Uterus (tissue), 4 donors: Measurements from ENCODE around the gene POU2AF2. TPM values are rescaled to one million over a fixed set of nuclear protein-coding genes. Genes with fewer than 3 reads are reported as not detected.

ENCODE experiments used
- DNase-seq, 2 donors: peaks; one replicate each; pipeline ENCODE4 v3.0.0-alpha.2; 2019 to 2020
- H3K27ac ChIP-seq, 2 donors: fragments of 200-600 bp; sonication (generic); 1 replicate in 1 of 2; 2 replicates in 1 of 2; pipeline ENCODE4 v1.5.1; 2016 to 2018
- H3K27me3 ChIP-seq, 2 donors: fragments of 200-600 bp; sonication (generic); one replicate each; pipeline ENCODE4 v1.5.1; 2018 to 2019; ENCODE audit warnings: control low read depth in 1 of 2
- H3K36me3 ChIP-seq, 2 donors: fragments of 200-600 bp; sonication (generic); one replicate each; pipeline ENCODE4 v1.5.1; 2019; ENCODE audit warnings: control low read depth in 1 of 2
- H3K4me1 ChIP-seq, 2 donors: fragments of 200-600 bp; sonication (generic); one replicate each; pipeline ENCODE4 v1.5.1; 2018 to 2019; ENCODE audit warnings: control low read depth in 1 of 2
- H3K4me3 ChIP-seq, 2 donors: fragments of 200-600 bp; sonication (generic); 1 replicate in 1 of 2; 2 replicates in 1 of 2; pipeline ENCODE4 v1.5.1; 2018 to 2019; ENCODE audit warnings: mild to moderate bottlenecking in 1 of 2
- H3K9me3 ChIP-seq, 2 donors: fragments of 200-600 bp; sonication (generic); one replicate each; pipeline ENCODE4 v1.5.1; 2019; ENCODE audit warnings: control low read depth in 1 of 2
- POLR2A ChIP-seq, 2 donors: fragments of 450-650 bp; IDR thresholded peaks; one replicate each; pipeline ENCODE4 v1.6.1; 2016; ENCODE audit warnings: antibody characterized with exemption in 2 of 2, mild to moderate bottlenecking in 1 of 2, moderate library complexity in 1 of 2
- intact Hi-C: fragments of 100-400 bp; cut with DNase I; formaldehyde crosslinking; loops from one replicate; pipeline ENCODE4 v1.15.1; 2023; ENCODE audit warnings: low total_unique reads
- total RNA-seq, 4 donors: library from RNA; depleted of rRNA in 3 of 4; stranded (reverse); fragments of >200 nt in 3 of 4; gene quantifications; one replicate each; pipeline versions ENCODE4 v1.1.0 to v1.2.4, GENCODE V29; 2014 to 2023
- TF ChIP-seq, protein P1 (sequence below), 4 experiments: fragments of 200-600 bp in 2 of 4; fragments of 450-650 bp in 2 of 4; sonication (generic) in 2 of 4; IDR thresholded peaks; one replicate each; pipeline ENCODE4 v1.5.1; 2016 to 2019; ENCODE audit warnings: antibody characterized with exemption in 4 of 4, mild to moderate bottlenecking in 2 of 4, moderate library complexity in 1 of 4
- donor health status: DM: yes; HTN: yes; CAD: no.

Gene POU2AF2
- total RNA-seq, 4 donors from 2014 or later = not detected

DNA sequence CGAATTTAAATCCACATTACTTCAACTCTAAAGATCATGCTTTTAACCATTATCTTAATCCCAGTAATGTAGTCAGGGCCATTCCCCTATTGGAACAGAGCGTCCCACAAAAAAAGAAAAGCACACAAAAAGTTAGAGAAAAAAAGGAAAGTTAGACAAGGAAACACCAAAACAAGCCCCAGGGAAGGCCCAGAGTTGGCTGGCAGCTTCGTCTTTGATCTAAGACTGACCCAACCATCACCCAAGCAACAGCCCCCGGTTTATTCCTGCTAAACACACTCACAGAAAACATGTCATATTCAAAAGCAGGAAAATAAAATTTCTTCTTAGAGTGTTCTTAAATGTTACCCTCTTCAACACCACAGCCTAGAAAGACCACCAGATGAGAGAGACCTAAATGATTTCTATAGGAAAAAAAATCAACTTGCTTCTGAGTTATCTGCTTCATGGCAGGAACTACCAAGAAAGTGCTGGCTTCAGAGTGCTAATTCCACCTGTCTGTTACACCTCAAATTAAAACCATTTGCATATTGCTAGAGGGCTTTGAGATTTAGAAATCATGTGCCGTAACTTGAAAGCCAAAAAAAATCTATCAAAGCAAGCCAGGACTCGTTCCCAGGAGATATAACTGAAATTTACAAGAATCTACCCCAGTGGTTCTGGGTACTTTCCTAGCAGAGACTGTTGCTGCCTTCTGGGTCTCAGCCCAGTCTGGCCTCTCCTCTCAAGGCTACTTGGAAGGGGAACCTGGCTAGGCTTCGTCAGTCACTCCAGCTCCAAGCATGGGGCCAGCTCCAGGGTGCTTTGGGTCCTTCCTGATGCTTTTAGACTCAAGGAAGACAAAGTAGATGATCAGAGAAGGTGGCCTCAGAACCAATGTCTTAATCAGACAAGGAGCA lies 84.0 kb downstream of the POU2AF2 start:
- DNase-seq = peak in 1 of 2 donors; percentile 68
- Histone ChIP-seq H3K36me3 (no peaks in the 10 kb centered on the region), H3K9me3 (no peaks in the 10 kb centered on the region), H3K27ac (peak overlapping the region; percentile 39 to 81), H3K4me1 (peaks cover 0 to 8% of the 10 kb centered on the region in 2 donors), H3K4me3 (no peak overlapping the region), H3K27me3 (no peaks in the 10 kb centered on the region)
- no peak for TF ChIP-seq POLR2A (IDR thresholded peaks at IDR 0.05)
- TF ChIP-seq, protein P1, sequence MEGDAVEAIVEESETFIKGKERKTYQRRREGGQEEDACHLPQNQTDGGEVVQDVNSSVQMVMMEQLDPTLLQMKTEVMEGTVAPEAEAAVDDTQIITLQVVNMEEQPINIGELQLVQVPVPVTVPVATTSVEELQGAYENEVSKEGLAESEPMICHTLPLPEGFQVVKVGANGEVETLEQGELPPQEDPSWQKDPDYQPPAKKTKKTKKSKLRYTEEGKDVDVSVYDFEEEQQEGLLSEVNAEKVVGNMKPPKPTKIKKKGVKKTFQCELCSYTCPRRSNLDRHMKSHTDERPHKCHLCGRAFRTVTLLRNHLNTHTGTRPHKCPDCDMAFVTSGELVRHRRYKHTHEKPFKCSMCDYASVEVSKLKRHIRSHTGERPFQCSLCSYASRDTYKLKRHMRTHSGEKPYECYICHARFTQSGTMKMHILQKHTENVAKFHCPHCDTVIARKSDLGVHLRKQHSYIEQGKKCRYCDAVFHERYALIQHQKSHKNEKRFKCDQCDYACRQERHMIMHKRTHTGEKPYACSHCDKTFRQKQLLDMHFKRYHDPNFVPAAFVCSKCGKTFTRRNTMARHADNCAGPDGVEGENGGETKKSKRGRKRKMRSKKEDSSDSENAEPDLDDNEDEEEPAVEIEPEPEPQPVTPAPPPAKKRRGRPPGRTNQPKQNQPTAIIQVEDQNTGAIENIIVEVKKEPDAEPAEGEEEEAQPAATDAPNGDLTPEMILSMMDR (IDR thresholded peaks at IDR 0.05) = no peak
- intact Hi-C loops = no loop called here

DNA sequence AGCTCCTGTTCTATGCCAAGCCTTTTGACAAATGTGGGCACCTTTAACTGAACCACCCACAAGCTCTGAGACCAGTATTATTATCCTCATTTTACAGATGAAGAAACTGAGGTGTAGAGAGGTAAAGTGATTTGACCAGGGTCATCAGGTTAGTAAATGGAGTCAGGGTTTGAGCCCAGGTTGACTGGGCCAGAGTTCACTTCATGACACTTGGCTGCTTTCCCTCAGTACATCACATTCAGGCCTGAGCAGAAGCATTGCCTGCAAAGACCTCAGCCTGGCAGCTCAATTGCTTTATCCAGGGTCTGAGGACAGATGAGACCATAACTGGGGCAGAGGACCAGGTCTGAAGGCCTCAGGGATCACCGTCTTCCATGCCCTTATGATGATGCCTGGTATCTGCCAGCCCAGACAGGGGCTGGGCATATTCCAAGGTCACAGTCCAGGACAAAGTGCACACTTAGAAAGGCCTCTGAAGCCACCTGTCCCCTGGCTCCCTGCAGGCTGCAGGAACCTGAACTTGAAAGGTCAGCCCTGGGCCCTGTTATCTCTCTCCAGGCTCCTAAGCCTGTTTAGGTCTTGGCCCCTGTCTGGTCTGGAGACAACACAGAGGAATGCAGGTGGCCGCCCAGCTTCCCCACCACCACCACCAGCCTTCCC lies 84.8 kb downstream of the POU2AF2 start:
- no peak for DNase-seq
- H3K4me1 ChIP-seq = peaks cover 0 to 8% of the 10 kb centered on the region in 2 donors
- H3K27ac ChIP-seq = peak overlapping the region; percentile 39 to 81
- intact Hi-C loops = no loop called here
- H3K27me3 ChIP-seq = no peaks in the 10 kb centered on the region
- H3K9me3 ChIP-seq = no peaks in the 10 kb centered on the region
- no peaks in the 10 kb centered on the region for H3K36me3 ChIP-seq
- TF ChIP-seq, protein P1 (IDR thresholded peaks at IDR 0.05) = no peak
- TF ChIP-seq POLR2A (IDR thresholded peaks at IDR 0.05) = no peak
- no peak overlapping the region for H3K4me3 ChIP-seq

DNA sequence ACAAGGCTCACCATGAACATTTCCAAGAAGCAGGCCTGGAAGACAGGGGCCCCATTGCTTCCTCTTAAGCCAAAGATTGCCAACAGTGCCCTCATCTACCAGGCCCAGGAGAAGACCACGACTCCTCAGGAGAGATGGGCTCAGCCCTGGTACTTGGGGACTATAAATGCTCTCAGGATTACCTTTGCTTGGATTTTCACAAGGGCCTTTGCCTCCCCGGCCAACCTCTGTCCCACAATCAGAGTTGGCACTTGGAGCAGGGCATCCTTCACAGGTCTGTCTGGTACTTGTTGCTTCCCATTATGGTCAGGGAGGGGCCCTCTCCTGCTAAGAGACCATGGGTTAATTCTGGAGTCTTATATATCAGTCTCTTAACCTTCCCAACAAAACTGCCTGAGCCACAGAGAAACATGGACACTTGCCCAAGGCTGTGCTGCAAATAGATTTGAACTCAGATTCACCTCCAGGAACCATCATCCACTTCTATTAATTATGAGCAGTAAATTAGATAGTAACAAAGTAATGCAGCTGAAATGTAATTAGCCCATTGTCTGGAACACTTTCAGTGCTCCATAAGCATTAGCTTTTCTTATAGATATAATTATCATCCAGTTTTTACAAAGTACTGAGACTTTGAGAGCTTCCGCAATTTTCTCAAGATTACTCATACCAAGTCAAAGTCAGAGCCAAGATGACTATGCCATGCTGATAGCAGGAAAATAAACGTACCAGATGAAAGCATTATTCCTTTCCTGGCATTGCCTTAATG lies 86.4 kb downstream of the POU2AF2 start:
- TF ChIP-seq, protein P1 (IDR thresholded peaks at IDR 0.05) = no peak
- Histone ChIP-seq H3K9me3 (no peaks in the 10 kb centered on the region), H3K36me3 (no peaks in the 10 kb centered on the region), H3K27ac (peak overlapping the region; percentile 64 to 81), H3K4me1 (peaks cover 0 to 8% of the 10 kb centered on the region in 2 donors), H3K27me3 (no peaks in the 10 kb centered on the region), H3K4me3 (no peak overlapping the region)
- intact Hi-C loops = no loop called here
- no peak for DNase-seq

DNA sequence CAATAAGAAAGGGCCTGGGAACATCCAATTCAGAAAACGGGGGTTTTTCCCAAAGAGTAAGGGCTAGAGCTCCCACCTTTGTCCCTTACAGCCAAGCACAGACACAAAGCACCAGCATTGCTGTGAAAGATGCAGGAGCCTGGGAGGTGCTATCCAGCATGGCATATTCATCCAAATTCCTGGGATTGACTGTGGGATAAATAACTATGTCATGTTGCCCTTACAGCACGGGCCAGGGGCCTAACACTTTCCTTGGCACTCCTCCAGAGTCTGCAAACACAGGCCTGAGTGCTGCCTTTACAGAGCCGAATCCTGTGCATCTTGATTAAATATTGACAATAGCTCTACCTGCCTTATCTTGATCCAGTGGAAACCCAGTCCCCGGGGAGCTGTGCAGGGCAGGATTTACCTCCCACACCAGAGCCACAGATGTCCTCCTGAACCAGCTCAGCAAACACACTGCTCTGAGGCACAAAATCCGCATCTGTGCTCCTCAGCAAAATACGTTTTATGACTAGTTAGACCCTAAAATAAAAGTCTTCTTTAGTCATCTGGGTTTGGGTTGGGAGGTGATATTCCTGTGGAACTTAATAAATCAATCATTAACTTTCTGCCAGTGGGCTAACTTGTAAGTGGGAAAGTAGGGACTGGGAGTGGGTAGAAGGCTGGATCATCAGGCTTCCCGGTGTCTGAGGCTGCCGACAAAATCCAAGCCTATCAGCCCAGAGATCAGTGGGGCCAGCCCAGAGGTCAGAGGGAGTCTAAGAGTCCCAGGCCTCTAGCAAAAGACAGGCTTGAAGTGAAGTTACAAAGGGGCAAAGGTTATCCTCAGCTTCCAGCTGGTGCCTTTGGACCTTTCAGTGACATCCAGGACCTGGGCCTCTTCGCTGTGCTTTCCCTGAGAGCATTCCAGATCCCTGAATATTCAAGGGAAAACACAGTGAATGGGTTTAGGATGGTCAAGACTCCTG lies 89.3 kb downstream of the POU2AF2 start:
- Histone ChIP-seq H3K27me3 (no peaks in the 10 kb centered on the region), H3K27ac (no peak overlapping the region), H3K36me3 (no peaks in the 10 kb centered on the region), H3K9me3 (no peaks in the 10 kb centered on the region), H3K4me1 (peaks cover 0 to 8% of the 10 kb centered on the region in 2 donors), H3K4me3 (no peak overlapping the region)
- DNase-seq = no peak
- intact Hi-C loops = no loop called here
- TF ChIP-seq, protein P1 (IDR thresholded peaks at IDR 0.05) = no peak
- TF ChIP-seq POLR2A (IDR thresholded peaks at IDR 0.05) = no peak
